VCaP (cell line): ENCODE data around the gene TGIF2.
A peak's percentile ranks its signal among the peaks of the same experiment; 100 is the strongest.

Experiments
- H3K27ac ChIP-seq: fragments of 450-650 bp; 2 replicates; pipeline ENCODE4 v1.5.1; 2017
- TF ChIP-seq, protein P1 (sequence below): fragments of 450-650 bp; conservative IDR thresholded peaks from 2 replicates; pipeline ENCODE4 v1.5.1; 2017; ENCODE audit warnings: mild to moderate bottlenecking, moderate library complexity

TGIF2 gene

DNA sequence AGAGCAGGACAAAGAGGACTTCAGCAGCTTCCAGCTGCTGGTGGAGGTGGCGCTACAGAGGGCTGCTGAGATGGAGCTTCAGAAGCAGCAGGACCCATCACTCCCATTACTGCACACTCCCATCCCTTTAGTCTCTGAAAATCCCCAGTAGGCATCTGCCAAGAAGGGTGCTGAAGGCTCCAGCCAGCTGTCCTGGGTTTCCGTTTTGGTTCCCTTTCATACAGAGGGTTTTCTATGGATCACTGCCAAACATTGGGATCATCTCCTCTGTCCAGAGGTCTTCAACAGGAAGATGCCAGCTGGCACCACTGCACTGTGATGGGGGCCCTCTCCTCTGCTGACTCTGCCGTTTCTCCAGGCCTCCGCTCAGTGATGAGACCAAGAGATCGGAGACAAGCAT, 17.9 kb downstream of the TGIF2 start:
- H3K27ac ChIP-seq = peak overlapping the region; percentile 30; the same call in 1 of the 2 replicates
- TF ChIP-seq, protein P1, sequence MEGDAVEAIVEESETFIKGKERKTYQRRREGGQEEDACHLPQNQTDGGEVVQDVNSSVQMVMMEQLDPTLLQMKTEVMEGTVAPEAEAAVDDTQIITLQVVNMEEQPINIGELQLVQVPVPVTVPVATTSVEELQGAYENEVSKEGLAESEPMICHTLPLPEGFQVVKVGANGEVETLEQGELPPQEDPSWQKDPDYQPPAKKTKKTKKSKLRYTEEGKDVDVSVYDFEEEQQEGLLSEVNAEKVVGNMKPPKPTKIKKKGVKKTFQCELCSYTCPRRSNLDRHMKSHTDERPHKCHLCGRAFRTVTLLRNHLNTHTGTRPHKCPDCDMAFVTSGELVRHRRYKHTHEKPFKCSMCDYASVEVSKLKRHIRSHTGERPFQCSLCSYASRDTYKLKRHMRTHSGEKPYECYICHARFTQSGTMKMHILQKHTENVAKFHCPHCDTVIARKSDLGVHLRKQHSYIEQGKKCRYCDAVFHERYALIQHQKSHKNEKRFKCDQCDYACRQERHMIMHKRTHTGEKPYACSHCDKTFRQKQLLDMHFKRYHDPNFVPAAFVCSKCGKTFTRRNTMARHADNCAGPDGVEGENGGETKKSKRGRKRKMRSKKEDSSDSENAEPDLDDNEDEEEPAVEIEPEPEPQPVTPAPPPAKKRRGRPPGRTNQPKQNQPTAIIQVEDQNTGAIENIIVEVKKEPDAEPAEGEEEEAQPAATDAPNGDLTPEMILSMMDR = no peak

DNA sequence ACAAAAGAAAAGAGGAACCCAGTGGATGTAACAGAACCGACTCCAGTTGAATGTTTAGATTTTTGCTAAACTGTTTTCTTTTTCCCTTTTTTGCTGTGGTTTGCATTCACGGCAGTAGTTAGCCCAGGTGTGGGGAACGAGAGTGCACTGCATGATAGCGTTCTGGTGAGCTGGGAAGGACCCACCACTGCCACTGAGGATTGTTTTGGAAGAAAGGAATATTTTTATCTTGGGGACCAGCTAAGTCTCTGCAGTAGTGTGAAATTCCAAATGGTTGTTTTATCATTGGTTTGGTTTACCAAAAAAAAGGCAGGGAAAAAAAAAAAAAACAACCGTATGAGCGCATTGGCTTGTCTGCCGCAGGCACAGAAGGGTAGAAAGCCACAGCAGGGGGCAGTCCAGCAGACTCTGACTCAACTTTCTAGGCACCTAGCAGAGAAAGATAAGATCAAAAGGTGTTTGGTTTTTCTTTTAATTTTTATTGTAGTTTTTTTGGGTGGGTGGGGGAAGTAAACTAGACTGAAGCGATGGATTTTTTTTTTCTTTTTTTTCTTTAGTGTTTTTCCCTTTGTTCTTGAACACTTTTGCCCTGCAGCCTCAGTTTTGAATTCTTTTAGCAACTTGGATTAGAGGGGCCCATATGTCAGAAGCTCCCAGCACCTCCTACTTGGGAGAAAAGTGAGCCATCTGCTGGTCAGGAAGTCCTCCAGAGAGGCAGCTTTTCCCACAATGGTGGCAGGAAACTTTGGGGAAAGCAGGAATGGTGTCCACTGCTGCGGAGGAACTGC, 18.7 kb downstream of the TGIF2 start:
- TF ChIP-seq, protein P1 = peak; percentile 77
- peak overlapping the region; percentile 30; the same call in 1 of the 2 replicates for H3K27ac ChIP-seq

DNA sequence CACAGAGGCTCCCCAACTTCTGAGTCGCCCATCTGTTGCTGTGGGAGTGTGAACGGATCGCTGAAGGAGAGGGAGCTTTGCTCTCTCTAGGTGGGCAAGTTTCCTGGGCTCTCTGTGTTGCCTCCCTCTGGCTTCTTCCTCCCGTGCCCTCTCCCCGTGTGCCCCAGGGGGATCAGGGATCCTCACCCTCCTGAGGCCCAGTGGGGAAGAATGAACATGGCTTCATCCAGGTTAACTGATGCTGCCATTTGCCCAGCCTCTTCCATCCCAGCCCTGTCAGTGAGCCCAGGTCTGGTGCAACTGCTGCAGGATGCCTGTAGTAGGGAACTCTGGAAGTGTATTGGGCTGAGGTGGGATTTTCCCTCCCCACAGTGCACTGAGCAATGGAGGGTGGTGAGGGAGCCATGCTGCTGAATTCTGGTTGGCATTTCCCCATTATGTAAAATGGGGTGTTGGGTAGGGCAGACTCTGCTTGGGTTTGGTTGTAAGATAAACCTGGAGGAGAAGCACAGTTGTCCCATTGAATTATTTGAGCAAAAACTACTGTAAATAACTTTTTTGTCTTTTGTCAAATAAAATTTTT, 20.0 kb downstream of the TGIF2 start:
- TF ChIP-seq, protein P1 = no peak

DNA sequence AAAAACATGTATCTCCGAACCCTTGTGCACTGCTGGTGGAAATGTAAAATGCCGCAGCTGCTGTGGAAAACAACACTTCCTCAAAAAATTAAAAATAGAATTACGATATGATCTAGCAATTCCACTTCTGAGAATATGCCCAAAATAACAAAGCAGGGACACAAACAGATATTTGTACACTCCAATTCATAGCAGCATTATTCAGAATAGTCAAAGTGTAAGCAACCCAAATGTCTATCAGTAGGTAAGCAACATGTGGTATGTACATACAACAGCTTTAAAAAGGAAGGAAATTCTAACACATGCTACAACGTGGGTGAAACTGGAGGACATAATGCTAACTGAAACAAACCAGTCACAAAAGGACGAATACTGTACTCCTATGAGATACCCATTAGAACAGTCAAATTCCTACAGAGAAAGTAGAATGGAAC, 26.5 kb downstream of the TGIF2 start:
- TF ChIP-seq, protein P1 = no peak
- no peak overlapping the region for H3K27ac ChIP-seq

More for the DNA sequence above, 20.0 kb downstream of the TGIF2 start:
- no peak overlapping the region for H3K27ac ChIP-seq

DNA sequence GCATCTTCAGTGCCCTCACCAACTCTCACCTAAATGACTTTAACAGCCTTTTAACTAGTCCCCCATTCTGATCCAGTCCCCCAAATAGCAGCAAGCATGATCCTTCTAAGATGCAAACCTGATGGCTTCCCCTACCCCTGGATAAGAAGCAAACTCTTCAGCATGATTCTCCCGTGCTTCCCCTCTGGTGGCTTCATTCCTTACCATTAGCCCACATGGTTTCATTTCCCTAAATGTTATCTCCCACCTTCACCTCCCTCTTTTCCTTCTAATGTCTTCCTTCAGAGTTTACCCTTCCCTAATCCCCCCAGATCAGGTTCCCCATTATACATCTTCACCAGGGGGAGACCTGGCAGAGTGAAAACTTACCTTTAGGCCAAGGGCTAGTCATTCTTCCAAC, 28.1 kb downstream of the TGIF2 start:
- TF ChIP-seq, protein P1 = no peak
- H3K27ac ChIP-seq = no peak overlapping the region

DNA sequence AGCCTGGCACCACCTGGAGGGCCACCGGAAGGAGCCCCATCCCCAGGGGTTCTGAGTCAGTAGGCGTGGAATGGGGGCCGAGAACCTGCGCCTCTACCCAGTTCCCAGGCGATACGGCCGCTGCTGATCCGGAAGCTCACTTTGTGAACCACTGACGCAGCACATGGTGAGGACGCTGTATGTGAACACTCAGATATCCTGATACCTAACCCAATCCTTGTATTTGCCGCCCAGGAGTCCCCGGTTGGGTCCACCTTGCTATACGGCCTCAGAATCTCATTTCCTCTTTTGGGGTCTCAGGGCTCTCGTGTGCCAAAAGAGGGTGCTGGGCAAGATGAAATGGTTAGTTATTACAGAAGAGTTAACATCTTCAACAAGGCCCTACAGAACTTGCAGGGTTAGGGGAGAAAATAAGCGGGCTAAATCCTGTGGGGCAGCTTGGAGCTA, 31.6 kb downstream of the TGIF2 start:
- TF ChIP-seq, protein P1 = no peak
- H3K27ac ChIP-seq = peak overlapping the region; percentile 90

DNA sequence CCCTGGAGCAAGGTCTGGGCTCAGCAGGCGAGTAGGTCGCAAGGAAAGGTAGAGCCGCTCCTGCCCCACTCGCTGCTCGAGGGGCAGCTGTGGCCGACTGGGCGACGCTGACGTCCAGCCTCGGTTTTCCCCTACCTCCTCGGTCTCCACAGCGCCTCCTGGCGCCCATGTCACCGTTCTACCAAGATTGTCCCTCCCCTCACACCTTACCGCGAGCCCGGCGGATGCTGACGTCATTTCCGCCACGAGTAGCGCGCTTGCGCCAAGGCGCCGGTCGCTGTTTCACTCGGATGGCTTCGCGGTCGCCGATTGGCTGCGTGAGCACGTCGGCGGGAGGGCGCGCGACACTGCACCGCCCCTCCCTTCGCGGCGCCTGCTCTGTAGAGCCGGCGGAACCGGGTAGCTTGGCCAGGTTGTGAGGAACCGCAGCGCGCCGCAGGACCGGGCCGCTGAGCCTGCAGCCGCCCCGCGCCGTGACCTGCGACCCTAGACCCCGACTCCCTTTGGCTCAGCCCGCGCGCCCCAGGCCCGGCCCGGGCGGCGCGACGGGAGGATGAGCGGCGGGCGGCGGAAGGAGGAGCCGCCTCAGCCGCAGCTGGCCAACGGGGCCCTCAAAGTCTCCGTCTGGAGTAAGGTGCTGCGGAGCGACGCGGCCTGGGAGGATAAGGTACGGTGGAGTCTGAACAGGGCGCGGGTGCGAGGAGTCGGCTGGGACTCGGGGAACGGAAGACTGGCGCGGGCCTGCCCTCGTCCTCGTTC, 32.2 kb downstream of the TGIF2 start, which contains the start of gene RAB5IF:
TSS of gene RAB5IF (plus strand) at position 381 of the 759 bp plus-strand sequence. CDS start at position 554, 173 bp downstream.
- TF ChIP-seq, protein P1 = peak; percentile 97
- peak within 1 kb of the TSS; percentile 90 for H3K27ac ChIP-seq
